PC-3 (cell line): ENCODE data around the gene HDLBP.

Source experiments
- CTCF ChIP-seq: fragments of 300-600 bp; sonication (generic); conservative IDR thresholded peaks from 2 replicates; pipeline ENCODE4 v1.5.1; 2017; ENCODE audit warnings: antibody characterized with exemption, low read depth, mild to moderate bottlenecking, low read length
- EZH2 ChIP-seq: fragments of 300-600 bp; sonication (generic); IDR thresholded peaks from one replicate; pipeline ENCODE4 v1.6.1; 2017; ENCODE audit warnings: antibody characterized with exemption, mild to moderate bottlenecking, low read length; ENCODE audit not compliant: unreplicated experiment

DNA sequence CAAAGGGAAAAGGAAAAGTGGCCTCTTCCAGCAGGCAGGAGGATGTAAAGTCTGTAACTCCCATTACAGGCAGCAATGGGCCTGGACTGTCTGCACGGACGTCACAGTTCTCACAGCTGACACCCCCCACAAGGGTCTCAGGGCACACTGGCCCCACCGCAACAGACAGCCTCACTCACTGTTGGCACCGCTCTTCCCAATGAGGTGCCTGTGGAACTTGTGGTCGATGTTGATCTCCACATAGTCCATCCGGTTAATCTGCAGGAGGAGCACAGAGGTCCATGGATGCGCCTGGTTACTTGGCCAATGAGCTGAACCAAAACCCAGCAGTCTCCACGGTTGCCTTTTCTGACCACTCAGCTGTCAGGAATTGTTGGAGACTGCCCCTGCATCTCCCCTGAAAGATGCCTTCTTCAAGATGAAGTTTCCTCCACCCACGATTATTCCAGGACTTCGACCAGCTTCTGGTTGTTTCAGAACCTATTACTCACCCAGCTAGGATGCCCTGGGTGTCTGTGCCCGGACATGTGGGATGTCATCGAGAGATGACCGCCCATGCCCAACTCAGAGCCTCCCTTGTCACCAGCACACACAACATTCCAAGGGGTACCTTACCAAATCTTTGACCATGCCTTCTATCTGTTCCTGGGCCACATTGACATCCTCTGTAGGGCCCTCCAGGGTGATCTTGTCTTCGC, 62.5 kb downstream of the HDLBP start:
- TF ChIP-seq CTCF (no peak), EZH2 (no peak)
